Gastroesophageal sphincter (tissue), 2 donors: ENCODE measurements around the gene PHAF1.

Experiments
- EP300 ChIP-seq: sonication (generic); formaldehyde crosslinking; IDR thresholded peaks from one replicate; pipeline ENCODE4 v1.6.1; 2017; ENCODE audit warnings: antibody characterized with exemption, mild to moderate bottlenecking
- POLR2A ChIP-seq, 2 donors: fragments of 450-650 bp; IDR thresholded peaks; one replicate each; pipeline ENCODE4 v1.6.1; 2017; ENCODE audit warnings: antibody characterized with exemption in 2 of 2, mild to moderate bottlenecking in 2 of 2, moderate library complexity in 1 of 2

- TF ChIP-seq POLR2A (IDR thresholded peaks at IDR 0.05), result no peak
- TF ChIP-seq EP300, result no peak
Measured at GRCh38 chr16:67104845-67105244, 4.9 kb upstream of the PHAF1 start.
